Right forelimb (tissue), 1 donor: ENCODE measurements around the gene RLF.

Experiments used
- DNase-seq: peaks from one replicate; pipeline ENCODE4 v3.0.0-alpha.2; 2018

RLF gene

DNA sequence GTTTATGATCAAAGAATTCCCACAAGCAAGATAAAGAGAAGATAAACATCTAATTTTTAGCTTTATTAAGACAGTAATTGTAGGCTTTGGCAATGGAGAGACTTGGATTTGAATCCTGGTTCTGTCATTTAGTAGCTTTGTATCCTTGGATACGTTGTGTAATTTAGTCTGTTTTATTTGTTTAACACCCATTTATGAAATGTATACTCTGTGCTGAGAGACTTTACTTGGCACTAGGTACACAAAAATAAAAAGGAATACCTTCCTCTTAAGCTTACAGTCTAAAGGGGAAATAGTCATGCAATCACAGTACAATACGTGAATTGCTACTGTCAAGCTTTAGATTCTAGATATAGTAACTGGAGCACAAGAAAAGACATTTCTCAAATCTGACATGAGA lies 120.7 kb downstream of the RLF start:
- DNase-seq = no peak
